ENCODE results near the gene TP53BP2. TPM values are rescaled to one million over a fixed set of nuclear protein-coding genes. Genes with fewer than 3 reads are reported as not detected.

The TP53BP2 gene
- total RNA-seq, 4 donors from 2014 or later: 18.9 to 56.5 (median 34.7) TPM

DNA sequence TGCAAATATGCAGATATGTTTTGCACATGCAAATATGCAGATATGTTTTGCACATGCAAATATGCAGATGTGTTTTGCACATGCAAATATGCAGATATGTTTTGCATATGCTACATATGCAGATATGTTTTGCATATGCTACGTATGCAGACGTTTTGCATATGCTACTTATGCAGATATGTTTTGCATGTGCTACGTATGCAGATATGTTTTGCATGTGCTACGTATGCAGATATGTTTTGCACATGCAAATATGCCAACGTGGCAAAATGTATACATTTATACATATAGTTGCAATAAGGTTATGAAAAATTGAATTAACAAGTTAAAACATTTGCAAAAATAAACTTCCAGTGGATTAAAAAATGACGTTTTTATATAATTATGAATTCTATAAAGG, 30.8 kb upstream of the TP53BP2 start:
- TF ChIP-seq, protein P1, sequence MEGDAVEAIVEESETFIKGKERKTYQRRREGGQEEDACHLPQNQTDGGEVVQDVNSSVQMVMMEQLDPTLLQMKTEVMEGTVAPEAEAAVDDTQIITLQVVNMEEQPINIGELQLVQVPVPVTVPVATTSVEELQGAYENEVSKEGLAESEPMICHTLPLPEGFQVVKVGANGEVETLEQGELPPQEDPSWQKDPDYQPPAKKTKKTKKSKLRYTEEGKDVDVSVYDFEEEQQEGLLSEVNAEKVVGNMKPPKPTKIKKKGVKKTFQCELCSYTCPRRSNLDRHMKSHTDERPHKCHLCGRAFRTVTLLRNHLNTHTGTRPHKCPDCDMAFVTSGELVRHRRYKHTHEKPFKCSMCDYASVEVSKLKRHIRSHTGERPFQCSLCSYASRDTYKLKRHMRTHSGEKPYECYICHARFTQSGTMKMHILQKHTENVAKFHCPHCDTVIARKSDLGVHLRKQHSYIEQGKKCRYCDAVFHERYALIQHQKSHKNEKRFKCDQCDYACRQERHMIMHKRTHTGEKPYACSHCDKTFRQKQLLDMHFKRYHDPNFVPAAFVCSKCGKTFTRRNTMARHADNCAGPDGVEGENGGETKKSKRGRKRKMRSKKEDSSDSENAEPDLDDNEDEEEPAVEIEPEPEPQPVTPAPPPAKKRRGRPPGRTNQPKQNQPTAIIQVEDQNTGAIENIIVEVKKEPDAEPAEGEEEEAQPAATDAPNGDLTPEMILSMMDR (IDR thresholded peaks at IDR 0.05; ENCODE audit: low read depth): no peak

GRCh38 chr1:223873044-223873443, 27.3 kb upstream of the TP53BP2 start:
- TF ChIP-seq, protein P1 (IDR thresholded peaks at IDR 0.05; ENCODE audit: low read depth): no peak

- TF ChIP-seq, protein P1 (IDR thresholded peaks at IDR 0.05; ENCODE audit: low read depth): no peak
These were observed 26.7 kb upstream of the TP53BP2 start for GRCh38 chr1:223872308-223872901.

- TF ChIP-seq, protein P1 (IDR thresholded peaks at IDR 0.05; ENCODE audit: low read depth): no peak
These were observed 25.1 kb upstream of the TP53BP2 start for GRCh38 chr1:223870617-223871574.

DNA sequence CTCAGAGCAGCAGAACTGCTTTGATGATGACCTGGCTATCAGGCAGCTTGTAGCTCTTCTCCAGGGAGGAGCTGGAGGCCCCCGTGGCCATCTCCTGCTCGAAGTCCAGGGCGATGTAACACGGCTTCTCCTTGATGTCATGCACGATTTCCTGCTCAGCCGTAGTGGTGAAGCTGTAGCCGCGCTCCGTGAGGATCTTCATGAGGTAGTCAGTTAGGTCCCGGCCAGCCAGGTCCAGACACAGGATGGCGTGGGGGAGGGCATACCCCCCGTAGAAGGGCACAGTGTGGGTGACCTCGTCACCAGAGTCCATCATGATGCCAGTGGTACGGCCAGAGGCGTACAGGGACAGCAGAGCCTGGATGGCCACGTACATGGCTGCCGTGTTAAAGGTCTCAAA, 18.3 kb upstream of the TP53BP2 start:
- TF ChIP-seq, protein P1 (IDR thresholded peaks at IDR 0.05; ENCODE audit: low read depth): no peak

DNA sequence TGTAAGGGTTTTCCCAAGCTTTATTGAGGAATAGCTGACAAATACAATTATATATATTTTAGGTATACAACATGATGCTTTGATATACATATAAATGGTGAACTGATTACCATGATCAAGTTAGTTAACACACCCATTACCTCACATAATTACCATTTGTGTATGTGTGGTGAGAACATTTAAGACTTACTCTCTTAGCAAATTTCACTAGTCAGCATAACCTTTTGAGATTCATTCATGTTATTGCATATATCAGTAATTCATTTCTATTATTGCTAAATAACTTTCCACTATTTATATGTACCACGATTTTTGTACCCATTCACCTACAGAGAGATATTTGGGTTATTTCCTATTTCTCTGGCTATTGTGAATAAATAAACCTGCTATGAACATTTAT, 16.2 kb upstream of the TP53BP2 start:
- TF ChIP-seq, protein P1 (IDR thresholded peaks at IDR 0.05; ENCODE audit: low read depth): no peak

GRCh38 chr1:223860051-223860622, 14.4 kb upstream of the TP53BP2 start:
- TF ChIP-seq, protein P1 (IDR thresholded peaks at IDR 0.05; ENCODE audit: low read depth): no peak
